SK-N-SH (cell line): Measurements from ENCODE around the gene RPS19. TPM values are rescaled to one million over a fixed set of nuclear protein-coding genes. Genes with fewer than 3 reads are reported as not detected.
"Not testable (repeated sequence)": the region's sequence is repeated elsewhere in the genome, so short reads cannot be mapped to it uniquely, and the experiment has no call there.

Source experiments
- CTCF ChIA-PET: fragments of 300-600, 350-600 bp; formaldehyde crosslinking; extraction: SDS; loops from one replicate; lab custom pipeline; 2021; lab: Yijun Ruan, JAX
- POLR2A ChIA-PET: fragments of 350-600 bp; sonication (Branson Sonifier 250); formaldehyde crosslinking; extraction: SDS; loops from one replicate; lab custom pipeline; 2020; ENCODE audit warnings: antibody characterized with exemption, inconsistent platforms; lab: Yijun Ruan, JAX
- DNase-seq: peaks from one replicate; pipeline ENCODE4 v3.0.0; 2012
- H2AFZ ChIP-seq: fragments of 200-600 bp; sonication (generic); 2 replicates; pipeline ENCODE4 v1.8.1; 2016; ENCODE audit warnings: antibody characterized with exemption, mild to moderate bottlenecking, low read depth
- H3F3A ChIP-seq: fragments of 200-600 bp; sonication (generic); replicated peaks from 2 replicates; pipeline ENCODE3; 2016; ENCODE audit warnings: antibody characterized with exemption, mild to moderate bottlenecking; ENCODE audit not compliant: insufficient read depth
- H3K27ac ChIP-seq, 2 experiments: fragments of 200-500 bp in 1 of 2; fragments of 200-600 bp in 1 of 2; sonication (Bioruptor generic) in 1 of 2; sonication (generic), shearing (Covaris generic) in 1 of 2; 2 replicates each; pipeline versions ENCODE4 v1.5.1 to v1.6.1; 2014 to 2016; ENCODE audit warnings: low read depth in 2 of 2, inconsistent platforms in 1 of 2, low read length in 1 of 2, mild to moderate bottlenecking in 1 of 2, mixed read lengths in 1 of 2
- H3K27me3 ChIP-seq: fragments of 200-600 bp; sonication (generic), shearing (Covaris generic); 2 replicates; pipeline ENCODE4 v1.6.1; 2016; ENCODE audit warnings: mixed run types; ENCODE audit not compliant: insufficient read depth
- H3K36me3 ChIP-seq, 2 experiments: fragments of 200-500 bp in 1 of 2; fragments of 200-600 bp in 1 of 2; sonication (Bioruptor generic) in 1 of 2; sonication (generic) in 1 of 2; replicated peaks in 1 of 2; 2 replicates each; pipeline versions ENCODE3 to v1.5.1; 2014 to 2016; ENCODE audit warnings: low read length in 1 of 2, mild to moderate bottlenecking in 1 of 2; ENCODE audit not compliant: insufficient read depth in 2 of 2, control insufficient read depth in 1 of 2
- H3K4me1 ChIP-seq, 2 experiments: fragments of 200-500 bp in 1 of 2; fragments of 200-600 bp in 1 of 2; sonication (Bioruptor generic) in 1 of 2; sonication (generic), shearing (Covaris generic) in 1 of 2; 2 replicates each; pipeline versions ENCODE4 v1.5.1 to v1.6.1; 2014 to 2016; ENCODE audit warnings: low read depth in 1 of 2, low read length in 1 of 2, mixed run types in 1 of 2; ENCODE audit not compliant: insufficient read depth in 2 of 2, control insufficient read depth in 1 of 2
- H3K4me2 ChIP-seq: fragments of 200-600 bp; sonication (generic), shearing (Covaris generic); 2 replicates; pipeline ENCODE4 v1.6.1; 2017; ENCODE audit warnings: mixed run types
- H3K4me3 ChIP-seq, 2 experiments: fragments of 200-500 bp in 1 of 2; fragments of 200-600 bp in 1 of 2; sonication (Bioruptor generic) in 1 of 2; sonication (generic), shearing (Covaris generic) in 1 of 2; 2 replicates each; pipeline versions ENCODE4 v1.5.1 to v1.8.1; 2014 to 2016; ENCODE audit warnings: low read depth in 2 of 2, inconsistent platforms in 1 of 2, low read length in 1 of 2, mild to moderate bottlenecking in 1 of 2, mixed read lengths in 1 of 2, moderate library complexity in 1 of 2
- H3K79me2 ChIP-seq: fragments of 200-600 bp; sonication (generic); 2 replicates; pipeline ENCODE4 v1.8.1; 2017; ENCODE audit warnings: mild to moderate bottlenecking; ENCODE audit not compliant: insufficient read depth
- H3K9ac ChIP-seq: fragments of 200-600 bp; sonication (generic); 2 replicates; pipeline ENCODE4 v1.6.1; 2017; ENCODE audit warnings: mixed run types
- H3K9me2 ChIP-seq: fragments of 200-600 bp; sonication (generic); 2 replicates; pipeline ENCODE4 v1.6.1; 2017; ENCODE audit warnings: mixed run types
- H3K9me3 ChIP-seq: fragments of 200-600 bp; sonication (generic); 2 replicates; pipeline ENCODE4 v1.6.1; 2017; ENCODE audit warnings: mixed run types, mild to moderate bottlenecking, moderate library complexity
- H4K20me1 ChIP-seq: fragments of 200-600 bp; sonication (generic); 2 replicates; pipeline ENCODE4 v1.6.1; 2017; ENCODE audit warnings: mild to moderate bottlenecking, mixed run types; ENCODE audit not compliant: insufficient read depth
- CHD2 ChIP-seq: fragments of 150-350 bp; IDR thresholded peaks from 2 replicates; pipeline ENCODE4 v1.6.1; 2018; ENCODE audit warnings: low read length; ENCODE audit not compliant: partially characterized antibody
- EP300 ChIP-seq, 2 experiments: IDR thresholded peaks; 2 replicates each; pipeline versions ENCODE4 v1.4.0 to v1.6.1; 2012; ENCODE audit warnings: borderline replicate concordance in 1 of 2, low read depth in 1 of 2, low read length in 1 of 2
- FOXJ3 ChIP-seq: sonication (generic); formaldehyde crosslinking; IDR thresholded peaks from 2 replicates; pipeline ENCODE4 v1.5.1; 2020; ENCODE audit warnings: mild to moderate bottlenecking, missing genetic modification reagents
- FOXM1 ChIP-seq: IDR thresholded peaks from 2 replicates; pipeline ENCODE4 v1.4.0; 2012; ENCODE audit warnings: low read depth, mild to moderate bottlenecking
- GABPA ChIP-seq: IDR thresholded peaks from 2 replicates; pipeline ENCODE4 v1.4.0; 2012; ENCODE audit warnings: low read depth, mild to moderate bottlenecking
- GATA2 ChIP-seq: sonication (generic); formaldehyde crosslinking; IDR thresholded peaks from 2 replicates; pipeline ENCODE4 v1.5.0; 2020; ENCODE audit warnings: mild to moderate bottlenecking, missing genetic modification reagents
- MEF2A ChIP-seq: IDR thresholded peaks from 2 replicates; pipeline ENCODE4 v1.4.0; 2012; ENCODE audit warnings: low read depth, borderline replicate concordance
- MXI1 ChIP-seq: IDR thresholded peaks from 2 replicates; pipeline ENCODE4 v1.6.1; 2012; ENCODE audit warnings: mild to moderate bottlenecking, low read depth, low read length, improper control_type of control experiment
- NFIC ChIP-seq: IDR thresholded peaks from 2 replicates; pipeline ENCODE4 v1.4.0; 2012; ENCODE audit warnings: borderline replicate concordance
- NRF1 ChIP-seq: IDR thresholded peaks from 2 replicates; pipeline ENCODE4 v1.6.1; 2012; ENCODE audit warnings: low read depth, mild to moderate bottlenecking, low read length
- RAD21 ChIP-seq: IDR thresholded peaks from 2 replicates; pipeline ENCODE4 v1.6.1; 2012; ENCODE audit warnings: mild to moderate bottlenecking, low read length
- RCOR1 ChIP-seq: fragments of 150-350 bp; IDR thresholded peaks from 2 replicates; pipeline ENCODE4 v1.6.1; 2017; ENCODE audit warnings: antibody characterized with exemption, low read length
- RXRA ChIP-seq: IDR thresholded peaks from 2 replicates; pipeline ENCODE4 v1.4.0; 2012; ENCODE audit warnings: low read depth, mild to moderate bottlenecking, borderline replicate concordance
- TAF1 ChIP-seq: IDR thresholded peaks from 2 replicates; pipeline ENCODE4 v1.6.1; 2012; ENCODE audit warnings: low read depth, mild to moderate bottlenecking, low read length, moderate library complexity, borderline replicate concordance
- YY1 ChIP-seq: IDR thresholded peaks from 2 replicates; pipeline ENCODE4 v1.4.0; 2012; ENCODE audit warnings: low read depth, mild to moderate bottlenecking
- WGBS: methylation state at CpG from one replicate; pipeline ENCODE4 v1.1.6; 2017; ENCODE audit warnings: low lambda C conversion rate; 5-methylcytosine and 5-hydroxymethylcytosine counted together
- polyA plus RNA-seq, 3 experiments: library from polyadenylated mRNA; depleted of rRNA; stranded (reverse); fragments of >200 nt; gene quantifications; 2 replicates each; pipeline ENCODE4 v1.2.3, GENCODE V29; 2012
- TF ChIP-seq, protein P1 (sequence below): fragments of 150-350 bp; IDR thresholded peaks from 2 replicates; pipeline ENCODE4 v1.6.1; 2017; ENCODE audit warnings: antibody characterized with exemption, low read length, low read depth, borderline replicate concordance

The RPS19 gene
- polyA plus RNA-seq, 1 of the 3 experiments (the other 2 are of a cell fraction) = 2,819 TPM

DNA sequence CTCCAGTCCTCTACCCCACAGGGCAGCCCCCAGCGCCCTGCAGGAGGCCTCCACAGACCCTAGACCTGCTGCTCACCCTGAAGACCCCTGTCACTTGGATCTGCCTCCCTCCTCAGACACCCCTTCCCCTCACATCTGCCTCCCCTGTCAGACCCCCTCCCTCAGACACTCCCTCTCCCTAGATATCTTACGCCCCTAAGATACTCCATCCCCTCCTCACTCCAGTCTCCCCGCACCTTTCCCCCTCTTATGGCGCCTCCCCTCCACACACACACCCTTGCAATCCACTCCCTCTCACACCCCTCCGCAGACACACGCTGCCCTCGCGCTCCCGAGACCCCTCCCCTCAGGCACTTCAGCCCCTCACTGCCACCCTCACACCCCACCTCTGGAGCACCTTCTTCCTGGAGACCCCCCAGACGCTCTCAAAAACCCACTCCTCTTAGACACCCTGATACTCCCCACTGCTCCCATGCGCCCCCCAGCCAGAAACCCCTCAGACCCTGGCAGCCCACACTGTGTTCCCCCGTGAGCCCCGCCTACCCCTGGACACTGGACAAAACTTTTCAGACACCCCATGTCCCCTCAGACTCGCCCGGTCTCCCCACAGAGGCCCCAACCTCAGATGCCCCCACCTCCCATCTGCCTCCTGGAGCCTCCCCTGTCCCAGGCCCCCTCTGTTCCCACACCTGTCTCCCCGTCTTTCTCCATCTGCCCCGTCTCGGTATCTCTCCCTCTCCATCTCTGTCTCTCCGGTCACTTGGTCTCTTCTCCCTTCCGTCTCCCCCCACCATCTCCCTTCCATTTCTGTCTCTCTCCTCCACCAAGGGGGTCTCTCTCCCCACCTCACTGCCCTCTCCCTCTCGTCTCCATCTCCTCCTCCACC lies 53.7 kb downstream of the RPS19 start:
- H3K4me1 ChIP-seq = no peaks in the 10 kb centered on the region; a peak in 1 of 4 replicates
- H3K4me3 ChIP-seq = no peak overlapping the region
- no peaks in the 10 kb centered on the region for H3K9me3 ChIP-seq
- no peak overlapping the region for H3K27ac ChIP-seq
- peaks cover 2% of the 10 kb centered on the region for H3F3A ChIP-seq
- H3K79me2 ChIP-seq = no peaks in the 10 kb centered on the region
- H3K9me2 ChIP-seq = no peaks in the 10 kb centered on the region
- no peaks in the 10 kb centered on the region for H4K20me1 ChIP-seq
- peaks cover 41% of the 10 kb centered on the region for H3K27me3 ChIP-seq
- DNase-seq = no peak
- no peak overlapping the region for H3K4me2 ChIP-seq
- ChIA-PET POLR2A (no interaction called here), CTCF (no interaction called here)
- 19% methylated on average over 21 of the region's 21 CpGs for WGBS
- H3K9ac ChIP-seq = no peak overlapping the region
- TF ChIP-seq RCOR1 (no peak), MEF2A (no peak), FOXJ3 (CRISPR knock-in tag) (no peak), TAF1 (no peak), FOXM1 (no peak), NFIC (no peak), GATA2 (no peak), GABPA (no peak), MXI1 (no peak), YY1 (no peak), RXRA (no peak), EP300 (IDR thresholded peaks at IDR 0.05; ENCODE audit: borderline replicate concordance in 1 of 2, low read depth in 1 of 2, low read length in 1 of 2) (no peak), CHD2 (no peak), NRF1 (no peak), RAD21 (no peak)
- TF ChIP-seq, protein P1, sequence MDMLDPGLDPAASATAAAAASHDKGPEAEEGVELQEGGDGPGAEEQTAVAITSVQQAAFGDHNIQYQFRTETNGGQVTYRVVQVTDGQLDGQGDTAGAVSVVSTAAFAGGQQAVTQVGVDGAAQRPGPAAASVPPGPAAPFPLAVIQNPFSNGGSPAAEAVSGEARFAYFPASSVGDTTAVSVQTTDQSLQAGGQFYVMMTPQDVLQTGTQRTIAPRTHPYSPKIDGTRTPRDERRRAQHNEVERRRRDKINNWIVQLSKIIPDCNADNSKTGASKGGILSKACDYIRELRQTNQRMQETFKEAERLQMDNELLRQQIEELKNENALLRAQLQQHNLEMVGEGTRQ = no peak
- no peak overlapping the region for H2AFZ ChIP-seq
- H3K36me3 ChIP-seq = no peaks in the 10 kb centered on the region

DNA sequence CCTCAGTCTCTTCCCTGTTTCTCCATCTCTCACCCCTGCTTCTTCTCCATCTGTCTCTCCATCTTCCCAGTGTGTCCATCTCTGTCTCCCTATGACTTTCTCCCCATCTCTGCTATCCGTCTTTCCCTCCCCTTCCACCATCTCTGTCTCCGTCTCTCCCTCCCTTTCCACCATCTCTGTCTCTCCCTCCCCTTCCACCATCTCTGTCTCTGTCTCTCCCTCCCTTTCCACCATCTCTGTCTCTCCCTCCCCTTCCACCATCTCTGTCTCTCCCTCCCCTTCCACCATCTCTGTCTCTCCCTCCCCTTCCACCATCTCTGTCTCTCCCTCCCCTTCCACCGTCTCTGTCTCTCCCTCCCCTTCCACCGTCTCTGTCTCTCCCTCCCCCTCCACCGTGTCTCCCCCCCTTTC lies 54.4 kb downstream of the RPS19 start:
- H3K4me1 ChIP-seq, H3K4me3 ChIP-seq, H4K20me1 ChIP-seq, H3F3A ChIP-seq, H3K9me2 ChIP-seq, POLR2A ChIA-PET, H3K4me2 ChIP-seq, CTCF ChIA-PET, H2AFZ ChIP-seq, H3K27ac ChIP-seq, H3K36me3 ChIP-seq, H3K9me3 ChIP-seq, H3K79me2 ChIP-seq, H3K9ac ChIP-seq, DNase-seq: not testable (repeated sequence)
- 1% methylated on average over 2 of the region's 5 CpGs for WGBS
- H3K27me3 ChIP-seq = peaks cover 41% of the 10 kb centered on the region
